H9 (cell line): Measurements from ENCODE around the gene ZNF281. TPM values are rescaled to one million over a fixed set of nuclear protein-coding genes. Genes with fewer than 3 reads are reported as not detected.

Source experiments
- DNase-seq: peaks from one replicate; pipeline ENCODE4 v3.0.0-alpha.2; 2017
- H2AFZ ChIP-seq: one replicate; pipeline ENCODE4 v1.6.1; 2013; ENCODE audit warnings: mild to moderate bottlenecking, low read length, control low read depth, moderate library complexity
- H2AK5ac ChIP-seq: 2 replicates; pipeline ENCODE4 v1.6.1; 2013; ENCODE audit warnings: low read length, control low read depth, mixed read lengths; ENCODE audit not compliant: insufficient read length
- H2BK120ac ChIP-seq: one replicate; pipeline ENCODE4 v1.6.1; 2013; ENCODE audit warnings: low read depth, mild to moderate bottlenecking, low read length, control low read depth, inconsistent platforms; ENCODE audit not compliant: poor library complexity, severe bottlenecking
- H2BK12ac ChIP-seq: 2 replicates; pipeline ENCODE4 v1.6.1; 2013; ENCODE audit warnings: low read length, control low read depth, mixed read lengths, low read depth; ENCODE audit not compliant: insufficient read length
- H2BK15ac ChIP-seq: 2 replicates; pipeline ENCODE4 v1.6.1; 2013; ENCODE audit warnings: low read depth, low read length, control low read depth
- H2BK20ac ChIP-seq: one replicate; pipeline ENCODE4 v1.6.1; 2013; ENCODE audit warnings: low read depth, mild to moderate bottlenecking, low read length, control low read depth, inconsistent platforms; ENCODE audit not compliant: poor library complexity, severe bottlenecking
- H2BK5ac ChIP-seq: 2 replicates; pipeline ENCODE4 v1.6.1; 2013; ENCODE audit warnings: low read length, control low read depth, mixed read lengths; ENCODE audit not compliant: insufficient read length
- H3K14ac ChIP-seq: 2 replicates; pipeline ENCODE4 v1.6.1; 2013; ENCODE audit warnings: low read length, control low read depth; ENCODE audit not compliant: insufficient read depth
- H3K18ac ChIP-seq: 2 replicates; pipeline ENCODE4 v1.6.1; 2013; ENCODE audit warnings: low read depth, mild to moderate bottlenecking, mixed read lengths, low read length, control low read depth; ENCODE audit not compliant: insufficient read length
- H3K23ac ChIP-seq: 2 replicates; pipeline ENCODE4 v1.6.1; 2013; ENCODE audit warnings: low read length, control low read depth, mixed read lengths, low read depth; ENCODE audit not compliant: insufficient read length
- H3K23me2 ChIP-seq: 2 replicates; pipeline ENCODE4 v1.6.1; 2013; ENCODE audit warnings: low read depth, mild to moderate bottlenecking, mixed read lengths, low read length, control low read depth; ENCODE audit not compliant: insufficient read length, poor library complexity, severe bottlenecking
- H3K27ac ChIP-seq: 2 replicates; pipeline ENCODE4 v1.5.1; 2013; ENCODE audit warnings: low read length, control low read depth, mixed read lengths, low read depth; ENCODE audit not compliant: insufficient read length
- H3K27me3 ChIP-seq: 2 replicates; pipeline ENCODE4 v1.6.1; 2013; ENCODE audit warnings: low read length, control low read depth, inconsistent platforms; ENCODE audit not compliant: insufficient read depth
- H3K4ac ChIP-seq: 2 replicates; pipeline ENCODE4 v1.6.1; 2013; ENCODE audit warnings: low read depth, mild to moderate bottlenecking, control low read depth, inconsistent platforms, low read length, moderate library complexity
- H3K4me1 ChIP-seq: 2 replicates; pipeline ENCODE4 v1.6.1; 2013; ENCODE audit warnings: low read length, control low read depth, inconsistent platforms; ENCODE audit not compliant: insufficient read depth
- H3K4me2 ChIP-seq: 2 replicates; pipeline ENCODE4 v1.6.1; 2013; ENCODE audit warnings: low read length, control low read depth, mixed read lengths; ENCODE audit not compliant: insufficient read length, insufficient read depth
- H3K56ac ChIP-seq: 2 replicates; pipeline ENCODE4 v1.6.1; 2013; ENCODE audit warnings: low read depth, mild to moderate bottlenecking, mixed read lengths, low read length, control low read depth; ENCODE audit not compliant: insufficient read length
- H3K79me1 ChIP-seq: 2 replicates; pipeline ENCODE4 v1.6.1; 2013; ENCODE audit warnings: low read depth, mild to moderate bottlenecking, moderate library complexity, low read length, control low read depth, inconsistent platforms; ENCODE audit not compliant: insufficient read depth, poor library complexity, severe bottlenecking
- H3K79me2 ChIP-seq: 2 replicates; pipeline ENCODE4 v1.6.1; 2013; ENCODE audit warnings: low read length, control low read depth, inconsistent platforms; ENCODE audit not compliant: insufficient read depth
- H3K9ac ChIP-seq: 2 replicates; pipeline ENCODE4 v1.6.1; 2013; ENCODE audit warnings: low read length, control low read depth, mixed read lengths; ENCODE audit not compliant: insufficient read length; ENCODE audit errors: extremely low read depth
- H3K9me3 ChIP-seq: one replicate; pipeline ENCODE4 v1.6.1; 2013; ENCODE audit warnings: low read depth, low read length, inconsistent platforms; ENCODE audit not compliant: control insufficient read depth
- H3T11ph ChIP-seq: one replicate; pipeline ENCODE4 v1.6.1; 2013; ENCODE audit warnings: mild to moderate bottlenecking, low read length, control low read depth, inconsistent platforms
- H4K20me1 ChIP-seq: one replicate; pipeline ENCODE4 v1.6.1; 2013; ENCODE audit not compliant: control insufficient read depth, insufficient read length, insufficient read depth
- H4K5ac ChIP-seq: 2 replicates; pipeline ENCODE4 v1.6.1; 2013; ENCODE audit warnings: low read depth, mild to moderate bottlenecking, mixed read lengths, low read length, control low read depth; ENCODE audit not compliant: insufficient read length
- H4K8ac ChIP-seq: replicated peaks from 2 replicates; pipeline ENCODE4 v1.6.1; 2013; ENCODE audit warnings: low read length, control low read depth, mixed read lengths, low read depth; ENCODE audit not compliant: insufficient read length
- H4K91ac ChIP-seq: 2 replicates; pipeline ENCODE4 v1.6.1; 2013; ENCODE audit warnings: low read depth, mild to moderate bottlenecking, moderate library complexity, mixed read lengths, low read length, control low read depth; ENCODE audit not compliant: insufficient read length
- H3K27ac Mint-ChIP-seq, 3 experiments: 2 replicates in 2 of 3; 3 replicates in 1 of 3; pipeline ENCODE4 v1.8.0; 2020 to 2021; ENCODE audit warnings: mixed read lengths in 3 of 3, mild to moderate bottlenecking in 1 of 3, moderate library complexity in 1 of 3
- H3K27me3 Mint-ChIP-seq: 2 replicates; pipeline ENCODE4 v1.8.0; 2021; ENCODE audit warnings: low read depth, mild to moderate bottlenecking, moderate library complexity, mixed read lengths
- H3K36me3 Mint-ChIP-seq, 3 experiments: 2 replicates in 2 of 3; 3 replicates in 1 of 3; pipeline ENCODE4 v1.8.0; 2020 to 2021; ENCODE audit warnings: low read depth in 3 of 3, mixed read lengths in 3 of 3; ENCODE audit not compliant: insufficient read depth in 1 of 3
- H3K4me1 Mint-ChIP-seq, 2 experiments: 2 replicates each; pipeline ENCODE4 v1.8.0; 2020; ENCODE audit warnings: mixed read lengths in 2 of 2
- H3K4me3 Mint-ChIP-seq, 2 experiments: 2 replicates in 1 of 2; 3 replicates in 1 of 2; pipeline ENCODE4 v1.8.0; 2020 to 2021; ENCODE audit warnings: mild to moderate bottlenecking in 2 of 2, mixed read lengths in 2 of 2, moderate library complexity in 1 of 2
- H3K9me3 Mint-ChIP-seq, 2 experiments: 2 replicates in 1 of 2; 3 replicates in 1 of 2; pipeline ENCODE4 v1.8.0; 2020; ENCODE audit warnings: mild to moderate bottlenecking in 2 of 2, mixed read lengths in 2 of 2, moderate library complexity in 1 of 2
- WGBS: extraction: QIAGEN DNeasy Blood & Tissue Kit; methylation state at CpG from one replicate; pipeline ENCODE4 v1.1.7; 2013; ENCODE audit warnings: missing lambda C conversion rate, low lambda C conversion rate, mixed read lengths; ENCODE audit not compliant: insufficient read length; ENCODE audit errors: extremely low coverage; 5-methylcytosine and 5-hydroxymethylcytosine counted together
- total RNA-seq: library from RNA; stranded (reverse); gene quantifications from 2 replicates; pipeline ENCODE4 v1.2.1, GENCODE V29; 2021
- TF ChIP-seq, protein P1 (sequence below): fragments of 200-600 bp; sonication (generic); conservative IDR thresholded peaks from 3 replicates; pipeline ENCODE4 v1.8.0; 2021; ENCODE audit warnings: antibody characterized with exemption, mild to moderate bottlenecking

Gene ZNF281
- total RNA-seq, 1 experiment from 2014 or later = 75.2 TPM

DNA sequence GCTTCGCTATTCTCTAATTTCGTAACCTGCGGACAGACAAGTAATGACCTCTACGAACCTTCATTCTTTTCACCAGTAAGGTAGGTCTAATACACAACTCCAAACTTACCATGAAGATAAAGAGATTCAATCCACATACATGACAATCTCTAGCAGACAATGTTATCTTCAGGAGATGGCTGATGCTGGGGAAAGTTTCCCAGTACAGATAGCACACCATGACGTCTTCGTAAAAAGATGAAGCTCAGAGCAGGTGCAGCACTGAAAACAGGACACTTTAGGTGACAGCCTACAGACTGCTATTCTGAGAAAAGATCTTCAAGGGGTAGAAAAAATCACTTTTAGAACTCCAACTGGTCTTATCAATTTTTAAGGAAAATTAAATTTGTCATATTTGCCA is 41.3 kb downstream of the ZNF281 start:
- H3K23ac ChIP-seq = no peak overlapping the region
- no peak overlapping the region for H2BK15ac ChIP-seq
- DNase-seq = no peak
- H2BK5ac ChIP-seq = no peak overlapping the region
- TF ChIP-seq, protein P1, sequence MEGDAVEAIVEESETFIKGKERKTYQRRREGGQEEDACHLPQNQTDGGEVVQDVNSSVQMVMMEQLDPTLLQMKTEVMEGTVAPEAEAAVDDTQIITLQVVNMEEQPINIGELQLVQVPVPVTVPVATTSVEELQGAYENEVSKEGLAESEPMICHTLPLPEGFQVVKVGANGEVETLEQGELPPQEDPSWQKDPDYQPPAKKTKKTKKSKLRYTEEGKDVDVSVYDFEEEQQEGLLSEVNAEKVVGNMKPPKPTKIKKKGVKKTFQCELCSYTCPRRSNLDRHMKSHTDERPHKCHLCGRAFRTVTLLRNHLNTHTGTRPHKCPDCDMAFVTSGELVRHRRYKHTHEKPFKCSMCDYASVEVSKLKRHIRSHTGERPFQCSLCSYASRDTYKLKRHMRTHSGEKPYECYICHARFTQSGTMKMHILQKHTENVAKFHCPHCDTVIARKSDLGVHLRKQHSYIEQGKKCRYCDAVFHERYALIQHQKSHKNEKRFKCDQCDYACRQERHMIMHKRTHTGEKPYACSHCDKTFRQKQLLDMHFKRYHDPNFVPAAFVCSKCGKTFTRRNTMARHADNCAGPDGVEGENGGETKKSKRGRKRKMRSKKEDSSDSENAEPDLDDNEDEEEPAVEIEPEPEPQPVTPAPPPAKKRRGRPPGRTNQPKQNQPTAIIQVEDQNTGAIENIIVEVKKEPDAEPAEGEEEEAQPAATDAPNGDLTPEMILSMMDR = no peak
- Mint-ChIP-seq H3K4me3 (no peak overlapping the region), H3K27me3 (no peaks in the 10 kb centered on the region), H3K9me3 (no peaks in the 10 kb centered on the region), H3K27ac (no peak overlapping the region), H3K4me1 (peaks cover 70 to 74% of the 10 kb centered on the region in 2 experiments), H3K36me3 (peaks cover 22 to 31% (median 25%) of the 10 kb centered on the region in 3 experiments)
- no peak overlapping the region for H2AFZ ChIP-seq
- no peak overlapping the region for H3T11ph ChIP-seq
- no peaks in the 10 kb centered on the region for H3K9me3 ChIP-seq
- no peak overlapping the region for H3K18ac ChIP-seq
- no peak overlapping the region for H4K5ac ChIP-seq
- no peak overlapping the region for H3K9ac ChIP-seq
- no peak overlapping the region for H2BK120ac ChIP-seq
- H3K79me1 ChIP-seq = no peaks in the 10 kb centered on the region
- H3K27ac ChIP-seq = no peak overlapping the region
- H3K79me2 ChIP-seq = no peaks in the 10 kb centered on the region
- WGBS = no CpG with 5 or more reads among the region's 6 CpGs
- no peaks in the 10 kb centered on the region for H3K27me3 ChIP-seq
- H2BK20ac ChIP-seq = no peak overlapping the region
- peaks cover 23% of the 10 kb centered on the region for H3K4me1 ChIP-seq
- H2BK12ac ChIP-seq = no peak overlapping the region
- no peak overlapping the region for H4K8ac ChIP-seq
- H4K20me1 ChIP-seq = no peaks in the 10 kb centered on the region
- no peak overlapping the region for H3K56ac ChIP-seq
- no peak overlapping the region for H3K4ac ChIP-seq
- H3K23me2 ChIP-seq = peaks cover under 1% of the 10 kb centered on the region
- no peak overlapping the region for H3K4me2 ChIP-seq
- H2AK5ac ChIP-seq = no peak overlapping the region
- H3K14ac ChIP-seq = no peak overlapping the region
- H4K91ac ChIP-seq = no peak overlapping the region
